ENCODE results near the gene PTGIR.

The PTGIR gene

DNA sequence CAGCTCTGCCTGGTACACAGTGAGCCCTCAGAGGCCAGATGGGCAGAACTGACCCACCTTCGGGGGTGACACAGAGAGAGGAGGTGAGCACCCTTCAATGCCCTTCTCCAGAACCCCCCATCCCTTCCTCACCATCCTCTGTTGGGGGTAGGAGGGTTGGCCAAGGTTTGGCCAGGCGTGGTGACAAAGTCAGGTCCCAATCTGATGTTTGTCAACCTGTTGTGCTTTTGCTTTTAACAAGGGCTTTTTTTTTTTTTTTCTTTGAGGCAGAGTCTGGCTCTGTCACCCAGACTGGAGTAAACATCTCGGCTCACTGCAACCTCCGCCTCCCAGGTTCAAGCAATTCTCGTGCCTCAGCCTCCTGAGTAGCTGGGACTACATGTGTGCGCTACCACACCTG, 7.3 kb downstream of the PTGIR start:
- no peak for TF ChIP-seq CTCF (IDR thresholded peaks at IDR 0.05)

GRCh38 chr19:46616631-46617322, 8.1 kb downstream of the PTGIR start:
- TF ChIP-seq CTCF (IDR thresholded peaks at IDR 0.05) = peak; percentile 30; the same call in 1 of the 2 replicates

DNA sequence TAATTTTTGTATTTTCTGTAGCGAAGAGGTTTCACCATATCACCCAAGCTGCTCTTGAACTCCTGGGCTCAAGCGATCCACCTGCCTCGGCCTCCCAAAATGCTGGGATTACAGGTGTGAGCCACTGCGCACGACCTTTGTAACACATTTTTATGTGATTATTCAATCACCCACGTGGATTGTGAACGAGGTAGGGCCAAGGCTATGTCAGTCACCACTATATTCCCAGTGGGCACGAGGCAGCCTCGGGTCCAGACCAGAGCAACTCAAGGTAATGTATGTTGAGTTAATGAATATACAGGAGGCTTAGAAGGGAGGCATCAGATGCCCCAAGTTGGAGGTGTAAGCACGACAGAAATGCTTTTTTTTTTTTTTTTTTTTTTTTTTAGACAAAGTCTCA, 8.9 kb downstream of the PTGIR start:
- TF ChIP-seq CTCF (IDR thresholded peaks at IDR 0.05) = no peak

- TF ChIP-seq CTCF (IDR thresholded peaks at IDR 0.05) = peak; percentile 59
Observed at GRCh38 chr19:46614114-46614722, 10.7 kb downstream of the PTGIR start.

DNA sequence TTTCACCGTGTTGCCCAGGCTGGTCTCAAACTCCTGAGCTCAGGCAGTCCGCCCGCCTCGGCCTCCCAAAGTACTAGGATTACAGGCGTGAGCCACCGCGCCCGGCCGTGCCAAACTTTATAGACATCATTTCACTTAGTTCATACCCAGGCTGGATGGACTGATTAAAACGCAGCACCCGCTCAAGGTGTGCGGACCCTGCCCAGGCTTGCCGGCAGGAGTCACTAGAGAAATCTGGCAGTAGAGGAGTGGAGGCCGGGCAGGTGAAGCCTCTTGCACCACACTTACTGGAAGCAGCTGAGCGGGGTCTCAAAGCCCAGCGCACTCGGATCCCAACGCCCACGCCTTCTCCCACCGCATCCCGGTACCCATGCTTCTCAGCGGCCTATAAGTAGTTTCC, 11.4 kb downstream of the PTGIR start:
- TF ChIP-seq CTCF (IDR thresholded peaks at IDR 0.05) = no peak

DNA sequence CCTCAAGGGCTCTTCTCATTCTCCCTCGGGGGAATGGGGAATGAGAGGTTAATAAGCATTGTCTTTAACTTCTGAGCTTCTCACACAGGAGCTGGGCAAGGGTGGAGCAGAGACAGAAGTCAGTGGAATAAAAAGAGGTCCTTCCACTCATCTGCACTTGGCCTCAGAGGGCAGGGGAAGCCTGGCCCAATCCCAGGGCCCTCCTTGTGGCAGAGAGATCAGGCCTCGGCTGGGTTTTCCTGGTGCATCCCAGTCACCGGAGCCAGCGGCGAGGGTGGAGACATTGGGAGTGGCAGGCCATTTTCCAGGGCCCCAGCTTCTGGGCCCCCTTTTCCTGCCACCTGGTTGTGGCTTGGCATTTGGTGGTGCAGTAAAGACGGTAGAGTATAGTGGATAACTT, 13.1 kb downstream of the PTGIR start:
- TF ChIP-seq CTCF (IDR thresholded peaks at IDR 0.05) = no peak

DNA sequence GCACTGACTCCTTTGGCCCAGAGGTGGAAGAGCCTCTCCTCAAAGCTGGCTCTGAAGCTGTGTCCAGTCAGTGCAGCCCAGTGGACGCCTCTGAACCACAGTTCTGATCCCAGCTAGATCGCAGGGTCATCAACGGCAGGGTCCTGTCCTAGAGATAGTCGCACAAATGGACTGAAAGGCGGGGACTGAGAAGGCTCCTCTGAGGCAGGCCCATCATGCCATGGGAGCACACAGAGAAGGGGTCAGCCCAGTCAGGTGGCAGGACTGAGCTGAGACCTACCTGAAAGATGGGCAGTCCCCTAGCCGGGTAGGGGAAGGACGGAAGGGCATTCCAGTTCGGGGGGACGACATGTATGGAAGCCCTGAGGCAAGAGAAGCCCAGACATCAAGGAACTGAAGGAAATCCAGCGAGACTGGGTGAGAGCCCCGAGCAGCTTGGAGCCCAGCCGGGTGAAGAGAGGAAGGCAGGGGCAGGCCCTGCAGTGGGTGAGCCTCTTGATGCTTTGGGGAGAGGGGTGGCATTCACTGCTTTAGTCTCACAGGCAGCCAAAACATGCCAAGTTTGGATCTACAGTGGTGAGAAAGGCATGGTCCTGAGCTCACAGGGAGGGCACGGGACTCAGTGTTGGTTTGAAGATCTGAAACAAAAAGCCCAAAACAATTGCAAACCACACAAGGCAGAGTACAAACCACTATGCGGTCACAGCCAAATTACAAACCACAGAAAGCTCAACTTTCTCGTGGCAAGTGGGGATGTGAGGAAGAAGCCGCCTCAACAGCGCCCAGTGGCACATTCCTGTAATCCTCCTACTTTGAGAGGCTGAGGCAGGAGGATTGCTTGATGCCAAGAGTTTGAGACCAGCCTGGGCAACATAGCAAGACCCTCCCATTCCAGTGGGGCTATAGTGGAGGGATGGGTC, 13.8 kb downstream of the PTGIR start:
- no peak for TF ChIP-seq CTCF (IDR thresholded peaks at IDR 0.05)

Measured in LNCAP (cell line).